Adrenal gland (tissue), 12 donors: ENCODE data around the gene SRC. TPM values are rescaled to one million over a fixed set of nuclear protein-coding genes. Genes with fewer than 3 reads are reported as not detected.
A peak's percentile ranks its signal among the peaks of the same experiment; 100 is the strongest.

Experiments used
- DNase-seq, 7 donors: peaks; one replicate each; pipeline ENCODE4 v3.0.0-alpha.2; 2019 to 2020
- H3K27ac ChIP-seq, 5 donors: fragments of 200-600 bp; sonication (generic) in 4 of 5; 1 replicate in 3 of 5; 2 replicates in 2 of 5; pipeline versions ENCODE4 v1.5.1 to v1.8.0; 2016 to 2020; ENCODE audit warnings: mild to moderate bottlenecking in 1 of 5
- H3K27me3 ChIP-seq: fragments of 200-600 bp; 2 replicates; pipeline ENCODE4 v1.8.0; 2021
- H3K36me3 ChIP-seq, 2 donors: fragments of 200-600 bp; replicated peaks in 1 of 2; 1 replicate in 1 of 2; 2 replicates in 1 of 2; pipeline versions ENCODE4 v1.5.1 to v1.8.0; 2018 to 2022
- H3K4me1 ChIP-seq, 2 donors: fragments of 200-600 bp; replicated peaks in 1 of 2; 1 replicate in 1 of 2; 2 replicates in 1 of 2; pipeline versions ENCODE4 v1.5.1 to v1.8.0; 2018 to 2021
- H3K4me3 ChIP-seq, 4 donors: fragments of 200-600 bp; sonication (generic) in 3 of 4; one replicate each; pipeline ENCODE4 v1.5.1; 2016 to 2018
- H3K9me3 ChIP-seq, 3 donors: fragments of 200-600 bp; sonication (generic) in 1 of 3; replicated peaks in 1 of 3; 1 replicate in 2 of 3; 2 replicates in 1 of 3; pipeline versions ENCODE4 v1.5.1 to v1.8.0; 2016 to 2021
- POLR2A ChIP-seq, 2 donors: fragments of 450-650 bp; IDR thresholded peaks; one replicate each; pipeline ENCODE4 v1.6.1; 2017; ENCODE audit warnings: antibody characterized with exemption in 2 of 2, mild to moderate bottlenecking in 2 of 2, moderate library complexity in 1 of 2
- WGBS, 4 donors: extraction: QIAGEN DNeasy Blood & Tissue Kit in 2 of 4; methylation state at CpG; one replicate each; pipeline versions ENCODE4 v1.1.5 to v1.1.7; 2013 to 2017; 5-methylcytosine and 5-hydroxymethylcytosine counted together
- intact Hi-C, 2 donors: fragments of 100-400 bp; cut with DNase I; formaldehyde crosslinking; loops; one replicate each; pipeline versions ENCODE4 v1.14.1 to v1.15.0; 2022 to 2023
- polyA plus RNA-seq, 3 donors: library from polyadenylated mRNA; stranded (reverse); fragments of 200-250 nt in 2 of 3; fragments of 350-450 nt in 1 of 3; fragmentation: Illumina TruSeq in 1 of 3; extraction: RNeasy Lipid Tissue Mini Kit (QIAGEN cat#74804) in 1 of 3; gene quantifications; one replicate each; pipeline ENCODE4 v1.2.3, GENCODE V29; 2013 to 2014
- total RNA-seq, 9 donors: library from RNA; depleted of rRNA in 4 of 9; stranded (reverse); fragments of >200 nt in 4 of 9; fragments of 120-200 nt in 1 of 9; fragmentation: NEBNext Ultra II Directional in 1 of 9; extraction: Animal tissue kit (Norgen Biotek cat#: 25700) in 1 of 9; gene quantifications; one replicate each; pipeline versions ENCODE4 v1.1.0 to v1.2.4, GENCODE V29; 2013 to 2023
- TF ChIP-seq, protein P1 (sequence below), 6 experiments: fragments of 450-650 bp in 4 of 6; fragments of 200-600 bp in 2 of 6; sonication (generic) in 1 of 6; IDR thresholded peaks; 1 replicate in 5 of 6; 2 replicates in 1 of 6; pipeline versions ENCODE4 v1.5.1 to v1.8.0; 2016 to 2021; ENCODE audit warnings: antibody characterized with exemption in 6 of 6, mild to moderate bottlenecking in 2 of 6, moderate library complexity in 1 of 6
- donor health status: healthy with polysubstance abuse.
- donor health status: Bipolar disorder and iron deficiency.
- donor health status: DM: yes; HTN: yes; CAD: no.
- donor health status: DM: no; HTN: no; CAD: no.
- donor health status: DM: no; HTN: no; CAD: no.
- donor health status: DM: yes; HTN: yes; CAD: no.

The SRC gene
- total and polyA plus RNA-seq, 12 donors = 10.6 to 83.0 (median 52.7) TPM

DNA sequence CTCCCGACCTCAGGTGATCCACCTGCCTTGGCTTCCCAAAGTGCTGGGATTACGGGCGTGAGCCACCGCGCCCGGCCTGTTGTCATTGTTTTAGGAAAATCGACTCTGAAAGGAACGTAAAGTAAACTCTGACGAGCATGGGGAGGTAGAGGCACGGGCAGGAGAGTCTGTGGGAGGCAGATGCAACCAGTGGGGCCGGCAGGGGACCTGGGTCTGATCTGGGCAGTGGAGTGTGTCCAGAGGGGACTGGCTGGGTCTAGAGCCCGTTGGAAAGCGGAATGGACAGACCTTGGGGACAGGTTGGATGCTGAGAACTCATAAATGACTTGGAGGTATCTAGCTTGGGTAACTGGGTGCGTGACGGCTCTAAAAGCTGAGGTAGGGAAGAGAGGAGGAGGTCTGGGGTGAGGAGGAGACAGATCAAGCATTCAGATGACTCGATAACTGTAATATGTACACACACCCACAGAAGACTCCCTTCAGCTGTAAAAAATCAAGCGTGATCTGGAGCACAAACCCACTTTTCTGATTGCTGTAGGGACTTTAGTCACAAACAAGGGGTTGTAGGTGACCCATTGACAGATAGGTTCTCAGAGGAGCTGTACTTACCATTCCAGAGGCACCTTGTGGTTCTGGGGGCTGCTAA, 34.1 kb upstream of the SRC start:
- Histone ChIP-seq H3K27me3 (no peaks in the 10 kb centered on the region), H3K9me3 (no peaks in the 10 kb centered on the region), H3K36me3 (peaks cover 0 to 5% of the 10 kb centered on the region in 2 donors), H3K4me1 (peaks cover 7 to 47% of the 10 kb centered on the region in 2 donors), H3K4me3 (no peak overlapping the region), H3K27ac (peak overlapping the region in 1 of 5 donors; percentile 13)
- DNase-seq = peak in 1 of 7 donors; percentile 43
- WGBS, 4 donors = 93 to 96% (median 95%) methylated on average over 17 of the region's 17 CpGs
- TF ChIP-seq, protein P1, sequence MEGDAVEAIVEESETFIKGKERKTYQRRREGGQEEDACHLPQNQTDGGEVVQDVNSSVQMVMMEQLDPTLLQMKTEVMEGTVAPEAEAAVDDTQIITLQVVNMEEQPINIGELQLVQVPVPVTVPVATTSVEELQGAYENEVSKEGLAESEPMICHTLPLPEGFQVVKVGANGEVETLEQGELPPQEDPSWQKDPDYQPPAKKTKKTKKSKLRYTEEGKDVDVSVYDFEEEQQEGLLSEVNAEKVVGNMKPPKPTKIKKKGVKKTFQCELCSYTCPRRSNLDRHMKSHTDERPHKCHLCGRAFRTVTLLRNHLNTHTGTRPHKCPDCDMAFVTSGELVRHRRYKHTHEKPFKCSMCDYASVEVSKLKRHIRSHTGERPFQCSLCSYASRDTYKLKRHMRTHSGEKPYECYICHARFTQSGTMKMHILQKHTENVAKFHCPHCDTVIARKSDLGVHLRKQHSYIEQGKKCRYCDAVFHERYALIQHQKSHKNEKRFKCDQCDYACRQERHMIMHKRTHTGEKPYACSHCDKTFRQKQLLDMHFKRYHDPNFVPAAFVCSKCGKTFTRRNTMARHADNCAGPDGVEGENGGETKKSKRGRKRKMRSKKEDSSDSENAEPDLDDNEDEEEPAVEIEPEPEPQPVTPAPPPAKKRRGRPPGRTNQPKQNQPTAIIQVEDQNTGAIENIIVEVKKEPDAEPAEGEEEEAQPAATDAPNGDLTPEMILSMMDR (IDR thresholded peaks at IDR 0.05) = no peak
- TF ChIP-seq POLR2A (IDR thresholded peaks at IDR 0.05) = no peak
- intact Hi-C loops = no loop called here

GRCh38 chr20:37313546-37314091, 32.3 kb upstream of the SRC start:
- Histone ChIP-seq H3K4me1 (peaks cover 7 to 47% of the 10 kb centered on the region in 2 donors), H3K36me3 (peaks cover 0 to 14% of the 10 kb centered on the region in 2 donors), H3K27ac (peak overlapping the region in 2 of 5 donors; percentile 88 to 92), H3K4me3 (no peak overlapping the region), H3K9me3 (no peaks in the 10 kb centered on the region), H3K27me3 (no peaks in the 10 kb centered on the region)
- TF ChIP-seq POLR2A (IDR thresholded peaks at IDR 0.05) = no peak
- TF ChIP-seq, protein P1 (IDR thresholded peaks at IDR 0.05) = no peak
- peak in 1 of 7 donors; percentile 49 for DNase-seq
- 94 to 96% (median 95%) methylated on average over 8 of the region's 8 CpGs for WGBS, 4 donors
- intact Hi-C loops = no loop called here

DNA sequence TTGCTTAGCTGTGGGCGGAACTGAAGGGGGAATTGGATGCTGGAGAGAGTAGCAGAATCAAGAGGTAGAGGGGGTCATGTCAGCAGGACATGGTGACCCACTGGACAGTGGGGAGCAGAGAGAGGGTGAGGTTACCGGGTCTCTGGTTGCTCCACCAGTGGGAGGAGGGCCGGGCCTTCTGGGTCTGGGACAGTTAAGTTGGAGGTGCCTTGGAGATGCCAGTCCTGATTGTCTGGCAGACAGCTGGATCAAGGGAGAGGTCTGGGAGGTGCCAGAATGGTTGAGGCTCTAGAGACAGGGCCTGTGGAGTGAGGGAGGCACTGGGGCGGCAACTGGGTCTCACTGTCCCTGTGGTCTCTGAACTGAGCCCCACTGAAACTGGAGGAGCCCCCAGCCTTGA, 31.8 kb upstream of the SRC start:
- intact Hi-C loops = no loop called here
- no peak overlapping the region for H3K4me3 ChIP-seq
- peak in 1 of 7 donors; percentile 48 for DNase-seq
- H3K4me1 ChIP-seq = peaks cover 7 to 47% of the 10 kb centered on the region in 2 donors
- no peaks in the 10 kb centered on the region for H3K27me3 ChIP-seq
- no peaks in the 10 kb centered on the region for H3K9me3 ChIP-seq
- peak overlapping the region in 4 of 5 donors; percentile 37 to 92 (median 72) for H3K27ac ChIP-seq
- TF ChIP-seq, protein P1 (IDR thresholded peaks at IDR 0.05) = no peak
- no peak for TF ChIP-seq POLR2A (IDR thresholded peaks at IDR 0.05)
- 76 to 95% (median 89%) methylated on average over 4 of the region's 4 CpGs for WGBS, 4 donors
- H3K36me3 ChIP-seq = peaks cover 0 to 14% of the 10 kb centered on the region in 2 donors

DNA sequence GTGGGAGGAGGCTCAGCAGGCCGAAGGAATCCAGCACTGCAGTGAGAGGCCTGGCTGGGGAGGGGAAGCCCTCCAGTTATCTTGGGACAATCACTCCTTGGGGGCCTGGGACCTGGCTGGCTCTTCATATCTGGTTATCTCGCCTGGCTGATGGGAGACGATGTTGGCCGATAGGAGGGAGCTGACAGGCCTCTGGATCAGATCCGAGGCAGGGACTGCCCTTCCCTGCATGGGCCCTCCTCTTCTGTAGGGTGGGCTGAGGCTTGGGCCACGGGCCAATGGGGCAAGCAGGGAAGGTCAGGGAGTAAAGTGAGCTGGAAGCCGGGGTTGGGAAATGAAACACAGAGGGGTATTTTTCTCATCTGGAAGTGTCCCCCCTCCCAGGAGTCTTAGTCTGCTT, 31.3 kb upstream of the SRC start:
- no peak overlapping the region for H3K4me3 ChIP-seq
- peak in 2 of 7 donors; percentile 56 to 58 for DNase-seq
- no peaks in the 10 kb centered on the region for H3K27me3 ChIP-seq
- TF ChIP-seq, protein P1 (IDR thresholded peaks at IDR 0.05) = no peak
- no peak for TF ChIP-seq POLR2A (IDR thresholded peaks at IDR 0.05)
- intact Hi-C loops = no loop called here
- WGBS, 4 donors = 31 to 58% (median 44%) methylated on average over 6 to 7 of the region's 7 CpGs
- peaks cover 0 to 14% of the 10 kb centered on the region in 2 donors for H3K36me3 ChIP-seq
- no peaks in the 10 kb centered on the region for H3K9me3 ChIP-seq
- H3K27ac ChIP-seq = peak overlapping the region in 4 of 5 donors; percentile 37 to 92 (median 72)
- peaks cover 7 to 42% of the 10 kb centered on the region in 2 donors for H3K4me1 ChIP-seq
